H9 (cell line): ENCODE measurements around the gene KRT80. TPM values are rescaled to one million over a fixed set of nuclear protein-coding genes. Genes with fewer than 3 reads are reported as not detected.

ENCODE experiments used
- DNase-seq: peaks from one replicate; pipeline ENCODE4 v3.0.0-alpha.2; 2017
- H2AFZ ChIP-seq: one replicate; pipeline ENCODE4 v1.6.1; 2013; ENCODE audit warnings: mild to moderate bottlenecking, low read length, control low read depth, moderate library complexity
- H2AK5ac ChIP-seq: 2 replicates; pipeline ENCODE4 v1.6.1; 2013; ENCODE audit warnings: low read length, control low read depth, mixed read lengths; ENCODE audit not compliant: insufficient read length
- H2BK120ac ChIP-seq: one replicate; pipeline ENCODE4 v1.6.1; 2013; ENCODE audit warnings: low read depth, mild to moderate bottlenecking, low read length, control low read depth, inconsistent platforms; ENCODE audit not compliant: poor library complexity, severe bottlenecking
- H2BK12ac ChIP-seq: 2 replicates; pipeline ENCODE4 v1.6.1; 2013; ENCODE audit warnings: low read length, control low read depth, mixed read lengths, low read depth; ENCODE audit not compliant: insufficient read length
- H2BK15ac ChIP-seq: 2 replicates; pipeline ENCODE4 v1.6.1; 2013; ENCODE audit warnings: low read depth, low read length, control low read depth
- H2BK20ac ChIP-seq: one replicate; pipeline ENCODE4 v1.6.1; 2013; ENCODE audit warnings: low read depth, mild to moderate bottlenecking, low read length, control low read depth, inconsistent platforms; ENCODE audit not compliant: poor library complexity, severe bottlenecking
- H2BK5ac ChIP-seq: 2 replicates; pipeline ENCODE4 v1.6.1; 2013; ENCODE audit warnings: low read length, control low read depth, mixed read lengths; ENCODE audit not compliant: insufficient read length
- H3K14ac ChIP-seq: 2 replicates; pipeline ENCODE4 v1.6.1; 2013; ENCODE audit warnings: low read length, control low read depth; ENCODE audit not compliant: insufficient read depth
- H3K18ac ChIP-seq: 2 replicates; pipeline ENCODE4 v1.6.1; 2013; ENCODE audit warnings: low read depth, mild to moderate bottlenecking, mixed read lengths, low read length, control low read depth; ENCODE audit not compliant: insufficient read length
- H3K23ac ChIP-seq: 2 replicates; pipeline ENCODE4 v1.6.1; 2013; ENCODE audit warnings: low read length, control low read depth, mixed read lengths, low read depth; ENCODE audit not compliant: insufficient read length
- H3K23me2 ChIP-seq: 2 replicates; pipeline ENCODE4 v1.6.1; 2013; ENCODE audit warnings: low read depth, mild to moderate bottlenecking, mixed read lengths, low read length, control low read depth; ENCODE audit not compliant: insufficient read length, poor library complexity, severe bottlenecking
- H3K27ac ChIP-seq: 2 replicates; pipeline ENCODE4 v1.5.1; 2013; ENCODE audit warnings: low read length, control low read depth, mixed read lengths, low read depth; ENCODE audit not compliant: insufficient read length
- H3K27me3 ChIP-seq: 2 replicates; pipeline ENCODE4 v1.6.1; 2013; ENCODE audit warnings: low read length, control low read depth, inconsistent platforms; ENCODE audit not compliant: insufficient read depth
- H3K4ac ChIP-seq: 2 replicates; pipeline ENCODE4 v1.6.1; 2013; ENCODE audit warnings: low read depth, mild to moderate bottlenecking, control low read depth, inconsistent platforms, low read length, moderate library complexity
- H3K4me1 ChIP-seq: 2 replicates; pipeline ENCODE4 v1.6.1; 2013; ENCODE audit warnings: low read length, control low read depth, inconsistent platforms; ENCODE audit not compliant: insufficient read depth
- H3K4me2 ChIP-seq: 2 replicates; pipeline ENCODE4 v1.6.1; 2013; ENCODE audit warnings: low read length, control low read depth, mixed read lengths; ENCODE audit not compliant: insufficient read length, insufficient read depth
- H3K56ac ChIP-seq: 2 replicates; pipeline ENCODE4 v1.6.1; 2013; ENCODE audit warnings: low read depth, mild to moderate bottlenecking, mixed read lengths, low read length, control low read depth; ENCODE audit not compliant: insufficient read length
- H3K79me1 ChIP-seq: 2 replicates; pipeline ENCODE4 v1.6.1; 2013; ENCODE audit warnings: low read depth, mild to moderate bottlenecking, moderate library complexity, low read length, control low read depth, inconsistent platforms; ENCODE audit not compliant: insufficient read depth, poor library complexity, severe bottlenecking
- H3K79me2 ChIP-seq: 2 replicates; pipeline ENCODE4 v1.6.1; 2013; ENCODE audit warnings: low read length, control low read depth, inconsistent platforms; ENCODE audit not compliant: insufficient read depth
- H3K9ac ChIP-seq: 2 replicates; pipeline ENCODE4 v1.6.1; 2013; ENCODE audit warnings: low read length, control low read depth, mixed read lengths; ENCODE audit not compliant: insufficient read length; ENCODE audit errors: extremely low read depth
- H3K9me3 ChIP-seq: one replicate; pipeline ENCODE4 v1.6.1; 2013; ENCODE audit warnings: low read depth, low read length, inconsistent platforms; ENCODE audit not compliant: control insufficient read depth
- H3T11ph ChIP-seq: one replicate; pipeline ENCODE4 v1.6.1; 2013; ENCODE audit warnings: mild to moderate bottlenecking, low read length, control low read depth, inconsistent platforms
- H4K20me1 ChIP-seq: one replicate; pipeline ENCODE4 v1.6.1; 2013; ENCODE audit not compliant: control insufficient read depth, insufficient read length, insufficient read depth
- H4K5ac ChIP-seq: 2 replicates; pipeline ENCODE4 v1.6.1; 2013; ENCODE audit warnings: low read depth, mild to moderate bottlenecking, mixed read lengths, low read length, control low read depth; ENCODE audit not compliant: insufficient read length
- H4K8ac ChIP-seq: replicated peaks from 2 replicates; pipeline ENCODE4 v1.6.1; 2013; ENCODE audit warnings: low read length, control low read depth, mixed read lengths, low read depth; ENCODE audit not compliant: insufficient read length
- H4K91ac ChIP-seq: 2 replicates; pipeline ENCODE4 v1.6.1; 2013; ENCODE audit warnings: low read depth, mild to moderate bottlenecking, moderate library complexity, mixed read lengths, low read length, control low read depth; ENCODE audit not compliant: insufficient read length
- H3K27ac Mint-ChIP-seq, 3 experiments: 2 replicates in 2 of 3; 3 replicates in 1 of 3; pipeline ENCODE4 v1.8.0; 2020 to 2021; ENCODE audit warnings: mixed read lengths in 3 of 3, mild to moderate bottlenecking in 1 of 3, moderate library complexity in 1 of 3
- H3K27me3 Mint-ChIP-seq: 2 replicates; pipeline ENCODE4 v1.8.0; 2021; ENCODE audit warnings: low read depth, mild to moderate bottlenecking, moderate library complexity, mixed read lengths
- H3K36me3 Mint-ChIP-seq, 3 experiments: 2 replicates in 2 of 3; 3 replicates in 1 of 3; pipeline ENCODE4 v1.8.0; 2020 to 2021; ENCODE audit warnings: low read depth in 3 of 3, mixed read lengths in 3 of 3; ENCODE audit not compliant: insufficient read depth in 1 of 3
- H3K4me1 Mint-ChIP-seq, 2 experiments: 2 replicates each; pipeline ENCODE4 v1.8.0; 2020; ENCODE audit warnings: mixed read lengths in 2 of 2
- H3K4me3 Mint-ChIP-seq, 2 experiments: 2 replicates in 1 of 2; 3 replicates in 1 of 2; pipeline ENCODE4 v1.8.0; 2020 to 2021; ENCODE audit warnings: mild to moderate bottlenecking in 2 of 2, mixed read lengths in 2 of 2, moderate library complexity in 1 of 2
- H3K9me3 Mint-ChIP-seq, 2 experiments: 2 replicates in 1 of 2; 3 replicates in 1 of 2; pipeline ENCODE4 v1.8.0; 2020; ENCODE audit warnings: mild to moderate bottlenecking in 2 of 2, mixed read lengths in 2 of 2, moderate library complexity in 1 of 2
- WGBS: extraction: QIAGEN DNeasy Blood & Tissue Kit; methylation state at CpG from one replicate; pipeline ENCODE4 v1.1.7; 2013; ENCODE audit warnings: missing lambda C conversion rate, low lambda C conversion rate, mixed read lengths; ENCODE audit not compliant: insufficient read length; ENCODE audit errors: extremely low coverage; 5-methylcytosine and 5-hydroxymethylcytosine counted together
- total RNA-seq: library from RNA; stranded (reverse); gene quantifications from 2 replicates; pipeline ENCODE4 v1.2.1, GENCODE V29; 2021
- TF ChIP-seq, protein P1 (sequence below): fragments of 200-600 bp; sonication (generic); conservative IDR thresholded peaks from 3 replicates; pipeline ENCODE4 v1.8.0; 2021; ENCODE audit warnings: antibody characterized with exemption, mild to moderate bottlenecking

Gene KRT80
- total RNA-seq, 1 experiment from 2014 or later: not detected

DNA sequence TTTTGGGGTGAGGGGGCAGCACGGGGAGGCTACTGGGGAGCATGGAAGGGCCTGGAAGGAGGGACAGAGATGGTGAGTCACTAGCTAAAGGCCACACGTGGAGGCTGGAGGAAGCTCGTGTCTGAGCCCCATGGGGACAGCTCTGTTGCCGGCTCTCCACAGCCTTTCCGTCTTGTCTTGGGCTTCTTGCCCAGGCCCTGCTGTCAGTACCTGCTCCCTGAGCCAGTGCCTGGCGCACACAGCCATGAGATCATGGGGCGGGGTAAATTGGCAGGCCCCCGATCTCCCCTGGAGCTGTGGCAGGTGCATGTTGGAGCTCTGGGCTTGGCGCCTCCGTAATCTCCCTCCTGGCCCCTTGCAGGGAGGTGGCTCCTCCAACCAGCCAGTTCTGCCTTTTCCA is 16.1 kb upstream of the KRT80 start:
- Histone ChIP-seq H3K23ac (no peak overlapping the region), H3K27ac (no peak overlapping the region), H2BK120ac (no peak overlapping the region), H3K4ac (no peak overlapping the region), H3K27me3 (no peaks in the 10 kb centered on the region), H4K8ac (no peak overlapping the region), H4K20me1 (no peaks in the 10 kb centered on the region), H3K4me1 (peaks cover 2% of the 10 kb centered on the region; the same call in 1 of the 2 replicates), H3K18ac (no peak overlapping the region), H3K14ac (no peak overlapping the region; the same call in 1 of the 2 replicates), H2BK20ac (no peak overlapping the region), H3K9me3 (no peaks in the 10 kb centered on the region), H2AK5ac (no peak overlapping the region), H2BK5ac (no peak overlapping the region), H3K56ac (no peak overlapping the region), H3K23me2 (no peaks in the 10 kb centered on the region), H3K79me2 (no peaks in the 10 kb centered on the region), H4K91ac (no peak overlapping the region), H4K5ac (no peak overlapping the region), H2BK15ac (no peak overlapping the region), H3T11ph (no peak overlapping the region), H3K9ac (no peak overlapping the region), H2BK12ac (no peak overlapping the region), H3K79me1 (no peaks in the 10 kb centered on the region), H2AFZ (no peak overlapping the region), H3K4me2 (no peak overlapping the region)
- no CpG with 5 or more reads among the region's 10 CpGs for WGBS
- TF ChIP-seq, protein P1, sequence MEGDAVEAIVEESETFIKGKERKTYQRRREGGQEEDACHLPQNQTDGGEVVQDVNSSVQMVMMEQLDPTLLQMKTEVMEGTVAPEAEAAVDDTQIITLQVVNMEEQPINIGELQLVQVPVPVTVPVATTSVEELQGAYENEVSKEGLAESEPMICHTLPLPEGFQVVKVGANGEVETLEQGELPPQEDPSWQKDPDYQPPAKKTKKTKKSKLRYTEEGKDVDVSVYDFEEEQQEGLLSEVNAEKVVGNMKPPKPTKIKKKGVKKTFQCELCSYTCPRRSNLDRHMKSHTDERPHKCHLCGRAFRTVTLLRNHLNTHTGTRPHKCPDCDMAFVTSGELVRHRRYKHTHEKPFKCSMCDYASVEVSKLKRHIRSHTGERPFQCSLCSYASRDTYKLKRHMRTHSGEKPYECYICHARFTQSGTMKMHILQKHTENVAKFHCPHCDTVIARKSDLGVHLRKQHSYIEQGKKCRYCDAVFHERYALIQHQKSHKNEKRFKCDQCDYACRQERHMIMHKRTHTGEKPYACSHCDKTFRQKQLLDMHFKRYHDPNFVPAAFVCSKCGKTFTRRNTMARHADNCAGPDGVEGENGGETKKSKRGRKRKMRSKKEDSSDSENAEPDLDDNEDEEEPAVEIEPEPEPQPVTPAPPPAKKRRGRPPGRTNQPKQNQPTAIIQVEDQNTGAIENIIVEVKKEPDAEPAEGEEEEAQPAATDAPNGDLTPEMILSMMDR: no peak
- Mint-ChIP-seq H3K36me3 (no peaks in the 10 kb centered on the region; a peak in 1 of 7 replicates), H3K4me1 (peaks cover 0 to 23% of the 10 kb centered on the region in 2 experiments), H3K4me3 (no peak overlapping the region), H3K27me3 (peaks cover 7% of the 10 kb centered on the region), H3K9me3 (no peaks in the 10 kb centered on the region), H3K27ac (no peak overlapping the region)
- no peak for DNase-seq
